Measurements from ENCODE around the gene DCT. TPM values are rescaled to one million over a fixed set of nuclear protein-coding genes. Genes with fewer than 3 reads are reported as not detected.

The DCT gene
- total RNA-seq, 1 experiment from 2014 or later, result 0.12 TPM

DNA sequence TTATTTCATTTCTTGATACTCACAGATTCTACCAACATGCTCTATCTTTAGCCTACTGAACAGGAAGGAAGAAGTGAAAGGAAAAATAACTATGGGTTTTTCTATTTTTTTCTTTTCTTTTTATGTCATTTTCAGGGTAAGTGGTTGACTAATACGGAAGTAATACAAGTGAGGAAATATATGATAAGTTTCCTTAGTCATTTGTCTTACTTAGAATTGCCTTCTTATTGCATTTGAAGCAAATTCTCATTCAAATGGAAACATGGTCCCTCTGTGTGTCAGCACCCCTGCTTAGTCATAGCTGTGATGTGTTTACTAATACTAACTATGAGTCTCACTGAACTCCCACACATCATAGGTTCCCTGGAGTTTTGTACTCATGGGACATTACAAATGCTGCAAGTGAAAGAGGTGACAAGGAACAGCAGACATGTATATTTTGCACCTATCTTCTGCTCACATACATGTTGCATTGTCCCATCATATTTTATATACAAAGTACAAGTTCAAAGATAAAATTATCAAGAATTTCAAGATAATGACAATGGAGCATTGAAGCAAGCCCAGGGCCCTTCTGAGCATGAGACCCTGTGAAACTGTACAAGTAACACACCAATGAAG, 60.1 kb downstream of the DCT start:
- ChIA-PET CTCF (no interaction called here), POLR2A (no interaction called here), RAD21 (ENCODE audit: low non-redundant PET in 1 of 2, low total read pairs in 2 of 2, uncharacterized antibody in 2 of 2, unreplicated experiment in 2 of 2) (no interaction called here)
- H3K9me3 ChIP-seq (ENCODE audit: control insufficient read depth in 1 of 2, insufficient read depth in 1 of 2, low read depth in 1 of 2, low read length in 2 of 2), result no peaks in the 10 kb centered on the region
- TF ChIP-seq, protein P1, sequence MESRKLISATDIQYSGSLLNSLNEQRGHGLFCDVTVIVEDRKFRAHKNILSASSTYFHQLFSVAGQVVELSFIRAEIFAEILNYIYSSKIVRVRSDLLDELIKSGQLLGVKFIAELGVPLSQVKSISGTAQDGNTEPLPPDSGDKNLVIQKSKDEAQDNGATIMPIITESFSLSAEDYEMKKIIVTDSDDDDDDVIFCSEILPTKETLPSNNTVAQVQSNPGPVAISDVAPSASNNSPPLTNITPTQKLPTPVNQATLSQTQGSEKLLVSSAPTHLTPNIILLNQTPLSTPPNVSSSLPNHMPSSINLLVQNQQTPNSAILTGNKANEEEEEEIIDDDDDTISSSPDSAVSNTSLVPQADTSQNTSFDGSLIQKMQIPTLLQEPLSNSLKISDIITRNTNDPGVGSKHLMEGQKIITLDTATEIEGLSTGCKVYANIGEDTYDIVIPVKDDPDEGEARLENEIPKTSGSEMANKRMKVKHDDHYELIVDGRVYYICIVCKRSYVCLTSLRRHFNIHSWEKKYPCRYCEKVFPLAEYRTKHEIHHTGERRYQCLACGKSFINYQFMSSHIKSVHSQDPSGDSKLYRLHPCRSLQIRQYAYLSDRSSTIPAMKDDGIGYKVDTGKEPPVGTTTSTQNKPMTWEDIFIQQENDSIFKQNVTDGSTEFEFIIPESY (IDR thresholded peaks at IDR 0.05; ENCODE audit: extremely low read depth, insufficient replicate concordance, low read length), result no peak
- H3K4me1 ChIP-seq (ENCODE audit: control insufficient read depth in 1 of 2, insufficient read depth in 2 of 2, low read length in 2 of 2), result no peaks in the 10 kb centered on the region
- no peak overlapping the region for H3K27ac ChIP-seq (ENCODE audit: low read depth, low read length)
- no peak overlapping the region for H3K4me2 ChIP-seq (ENCODE audit: low read length)
- no peaks in the 10 kb centered on the region for H3K36me3 ChIP-seq (ENCODE audit: control insufficient read depth in 1 of 2, insufficient read depth in 2 of 2, low read length in 2 of 2)
- intact Hi-C loops (cut with micrococcal nuclease), result no loop called here
- no peak overlapping the region for H3K9ac ChIP-seq (ENCODE audit: low read length)
- no peaks in the 10 kb centered on the region for H3K27me3 ChIP-seq (ENCODE audit: insufficient read depth, low read length)
- no peak overlapping the region for H2AFZ ChIP-seq (ENCODE audit: low read depth, low read length, poor library complexity, severe bottlenecking)
- no peak overlapping the region for H3K4me3 ChIP-seq (replicated peaks in 1 of 2; ENCODE audit: low read depth in 1 of 2, low read length in 2 of 2)
- ATAC-seq (no peak), DNase-seq (ENCODE audit: low read depth, low spot score) (no peak)
- no peaks in the 10 kb centered on the region for H3K9me2 ChIP-seq (ENCODE audit: insufficient read depth)
- H4K20me1 ChIP-seq (ENCODE audit: insufficient read depth), result no peaks in the 10 kb centered on the region
- no TSS peak for BruUV-seq (replicated peaks)
- no peaks in the 10 kb centered on the region for H3K79me2 ChIP-seq (ENCODE audit: insufficient read depth, low read length)

DNA sequence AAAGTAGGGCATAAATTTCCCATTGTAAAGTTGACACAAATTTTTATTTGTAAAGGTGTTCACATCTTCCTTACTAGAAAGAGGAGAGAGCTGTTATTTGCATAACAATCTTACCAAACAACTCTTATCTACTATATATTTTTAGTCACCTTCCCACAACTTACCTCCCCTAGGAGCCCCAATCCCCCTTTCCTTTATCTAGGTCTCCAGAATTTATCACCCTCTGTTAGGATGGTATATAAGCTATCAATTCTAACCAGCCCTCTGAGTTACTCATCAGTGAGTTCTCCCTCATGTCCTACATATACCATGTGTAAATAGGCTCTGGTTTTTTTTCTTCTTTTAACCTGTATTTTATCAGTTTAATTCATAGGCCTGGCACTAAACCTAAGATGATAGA, 62.2 kb downstream of the DCT start:
- H4K20me1 ChIP-seq (ENCODE audit: insufficient read depth), result no peaks in the 10 kb centered on the region
- no peaks in the 10 kb centered on the region for H3K36me3 ChIP-seq (ENCODE audit: control insufficient read depth in 1 of 2, insufficient read depth in 2 of 2, low read length in 2 of 2)
- H3K27me3 ChIP-seq (ENCODE audit: insufficient read depth, low read length), result no peaks in the 10 kb centered on the region
- no peak overlapping the region for H3K27ac ChIP-seq (ENCODE audit: low read depth, low read length)
- H3K4me1 ChIP-seq (ENCODE audit: control insufficient read depth in 1 of 2, insufficient read depth in 2 of 2, low read length in 2 of 2), result no peaks in the 10 kb centered on the region
- POLR2A ChIA-PET, result interaction anchor here (1.5 kb wide), 1 partner anchor 184 kb away, joined by 3 read pairs; the partner anchor contains the start of gene GPR180
- RAD21 ChIA-PET (ENCODE audit: low non-redundant PET in 1 of 2, low total read pairs in 2 of 2, uncharacterized antibody in 2 of 2, unreplicated experiment in 2 of 2), result no interaction called here
- no peak overlapping the region for H3K9ac ChIP-seq (ENCODE audit: low read length)
- intact Hi-C loops (cut with micrococcal nuclease), result no loop called here
- H3K9me3 ChIP-seq (ENCODE audit: control insufficient read depth in 1 of 2, insufficient read depth in 1 of 2, low read depth in 1 of 2, low read length in 2 of 2), result no peaks in the 10 kb centered on the region
- H3K4me2 ChIP-seq (ENCODE audit: low read length), result no peak overlapping the region
- DNase-seq (ENCODE audit: low read depth, low spot score) (no peak), ATAC-seq (no peak)
- TF ChIP-seq EZH2phosphoT487 (IDR thresholded peaks at IDR 0.05; ENCODE audit: borderline replicate concordance), result no peak
- TF ChIP-seq, protein P2, sequence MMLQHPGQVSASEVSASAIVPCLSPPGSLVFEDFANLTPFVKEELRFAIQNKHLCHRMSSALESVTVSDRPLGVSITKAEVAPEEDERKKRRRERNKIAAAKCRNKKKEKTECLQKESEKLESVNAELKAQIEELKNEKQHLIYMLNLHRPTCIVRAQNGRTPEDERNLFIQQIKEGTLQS (IDR thresholded peaks at IDR 0.05), result no peak
- TF ChIP-seq CEBPB (IDR thresholded peaks at IDR 0.05; ENCODE audit: low read depth), result no peak
- TF ChIP-seq SP1 (IDR thresholded peaks at IDR 0.05; ENCODE audit: low read depth), result no peak
- H3K9me2 ChIP-seq (ENCODE audit: insufficient read depth), result no peaks in the 10 kb centered on the region
- H2AFZ ChIP-seq (ENCODE audit: low read depth, low read length, poor library complexity, severe bottlenecking), result no peak overlapping the region
- BruUV-seq (replicated peaks), result no TSS peak
- H3K79me2 ChIP-seq (ENCODE audit: insufficient read depth, low read length), result no peaks in the 10 kb centered on the region
- H3K4me3 ChIP-seq (replicated peaks in 1 of 2; ENCODE audit: low read depth in 1 of 2, low read length in 2 of 2), result no peak overlapping the region
- CTCF ChIA-PET, result interaction anchor here (0.8 to 2.3 kb wide), 5 partner anchors 8 to 199 kb away, joined by 3 to 16 read pairs (median 4); no protein-coding TSS in a partner anchor

All from HCT116 (cell line).